IMR-90 (cell line): ENCODE data around the gene CYTH2. TPM values are rescaled to one million over a fixed set of nuclear protein-coding genes. Genes with fewer than 3 reads are reported as not detected.

ENCODE experiments used
- ATAC-seq: fragments of 200-7000 bp; cut with Tn5 transposase; 2 replicates; pipeline ENCODE4 v1.9.1; 2020; ENCODE audit warnings: low read depth, mild to moderate bottlenecking, moderate library complexity
- BruUV-seq: library from RNA; stranded (reverse); fragments of 400-500 nt; replicated peaks from 2 replicates; lab custom pipeline; 2021; lab: Mats Ljungman, UMichigan
- CTCF ChIA-PET: fragments of 300-600 bp; formaldehyde crosslinking; extraction: SDS; loops from one replicate; lab custom pipeline; 2021; ENCODE audit warnings: antibody characterized with exemption; lab: Yijun Ruan, JAX
- POLR2A ChIA-PET: fragments of 300-600 bp; sonication (Branson Sonifier 250); formaldehyde crosslinking; loops from one replicate; lab custom pipeline; 2022; ENCODE audit warnings: antibody characterized with exemption; ENCODE audit not compliant: unreplicated experiment; lab: Charles Lee
- DNase-seq: peaks from one replicate; pipeline ENCODE4 v3.0.0; 2013
- H2AFZ ChIP-seq: replicated peaks from 2 replicates; pipeline ENCODE3; 2013; ENCODE audit warnings: low read length, mild to moderate bottlenecking; ENCODE audit not compliant: poor library complexity
- H2AK5ac ChIP-seq: 2 replicates; pipeline ENCODE4 v1.6.1; 2013; ENCODE audit warnings: low read depth, low read length, inconsistent platforms
- H2AK9ac ChIP-seq: replicated peaks from 2 replicates; pipeline ENCODE3; 2013; ENCODE audit warnings: mild to moderate bottlenecking, low read depth, low read length, moderate library complexity; ENCODE audit not compliant: poor library complexity
- H2BK120ac ChIP-seq: 2 replicates; pipeline ENCODE4 v1.6.1; 2013; ENCODE audit warnings: low read depth, low read length, inconsistent platforms
- H2BK15ac ChIP-seq: 3 replicates; pipeline ENCODE4 v1.6.1; 2013; ENCODE audit warnings: low read depth, low read length, inconsistent platforms
- H2BK20ac ChIP-seq: 2 replicates; pipeline ENCODE4 v1.6.1; 2013; ENCODE audit warnings: low read depth, mild to moderate bottlenecking, inconsistent platforms, low read length, moderate library complexity
- H2BK5ac ChIP-seq: 2 replicates; pipeline ENCODE4 v1.6.1; 2013; ENCODE audit warnings: mild to moderate bottlenecking, low read depth, low read length, inconsistent platforms; ENCODE audit not compliant: poor library complexity, severe bottlenecking
- H3K14ac ChIP-seq: replicated peaks from 2 replicates; pipeline ENCODE4 v1.6.1; 2013; ENCODE audit warnings: low read depth, low read length, inconsistent platforms
- H3K18ac ChIP-seq: 2 replicates; pipeline ENCODE4 v1.6.1; 2013; ENCODE audit warnings: low read depth, low read length, control low read depth
- H3K23ac ChIP-seq: 2 replicates; pipeline ENCODE4 v1.6.1; 2013; ENCODE audit warnings: low read depth, low read length, inconsistent platforms
- H3K27ac ChIP-seq: 2 replicates; pipeline ENCODE4 v1.5.1; 2013; ENCODE audit warnings: mild to moderate bottlenecking, control low read depth, low read length; ENCODE audit not compliant: insufficient read depth
- H3K27me3 ChIP-seq: 2 replicates; pipeline ENCODE4 v1.6.1; 2013; ENCODE audit warnings: low read length; ENCODE audit not compliant: control insufficient read depth, insufficient read depth
- H3K36me3 ChIP-seq: 2 replicates; pipeline ENCODE4 v1.6.1; 2013; ENCODE audit warnings: low read length, mixed read lengths; ENCODE audit not compliant: control insufficient read depth, insufficient read depth
- H3K4ac ChIP-seq: 2 replicates; pipeline ENCODE4 v1.6.1; 2013; ENCODE audit warnings: low read depth, low read length, inconsistent platforms
- H3K4me1 ChIP-seq: 2 replicates; pipeline ENCODE4 v1.6.1; 2013; ENCODE audit warnings: low read length, mixed read lengths; ENCODE audit not compliant: control insufficient read depth, insufficient read depth
- H3K4me2 ChIP-seq: 2 replicates; pipeline ENCODE4 v1.6.1; 2013; ENCODE audit warnings: low read depth, mild to moderate bottlenecking, control low read depth, low read length, moderate library complexity
- H3K4me3 ChIP-seq: 2 replicates; pipeline ENCODE4 v1.5.1; 2013; ENCODE audit warnings: low read depth, mild to moderate bottlenecking, control low read depth, low read length, moderate library complexity; ENCODE audit not compliant: insufficient read depth
- H3K56ac ChIP-seq: 2 replicates; pipeline ENCODE4 v1.6.1; 2013; ENCODE audit warnings: low read length, inconsistent platforms; ENCODE audit not compliant: insufficient read depth; ENCODE audit errors: extremely low read depth
- H3K79me1 ChIP-seq, 2 experiments: 2 replicates each; pipeline ENCODE4 v1.6.1; 2013; ENCODE audit warnings: low read length in 2 of 2, inconsistent platforms in 1 of 2, low read depth in 1 of 2
- H3K9ac ChIP-seq: 2 replicates; pipeline ENCODE4 v1.6.1; 2013; ENCODE audit warnings: low read depth, low read length, control low read depth
- H3K9me1 ChIP-seq: 2 replicates; pipeline ENCODE4 v1.6.1; 2013; ENCODE audit warnings: low read length, inconsistent platforms; ENCODE audit not compliant: insufficient read depth
- H3K9me3 ChIP-seq: 2 replicates; pipeline ENCODE4 v1.6.1; 2013; ENCODE audit warnings: low read length; ENCODE audit not compliant: control insufficient read depth, insufficient read depth
- H4K20me1 ChIP-seq: 2 replicates; pipeline ENCODE4 v1.6.1; 2013; ENCODE audit warnings: low read length, inconsistent platforms; ENCODE audit not compliant: insufficient read depth
- H4K5ac ChIP-seq: 2 replicates; pipeline ENCODE4 v1.6.1; 2013; ENCODE audit warnings: mild to moderate bottlenecking, low read depth, low read length, control low read depth
- H4K8ac ChIP-seq, 2 experiments: 2 replicates each; pipeline ENCODE4 v1.6.1; 2013; ENCODE audit warnings: low read depth in 2 of 2, low read length in 2 of 2, control low read depth in 1 of 2, inconsistent platforms in 1 of 2
- H4K91ac ChIP-seq: 2 replicates; pipeline ENCODE4 v1.6.1; 2013; ENCODE audit warnings: low read depth, low read length, inconsistent platforms; ENCODE audit not compliant: insufficient read depth
- CTCF ChIP-seq: conservative IDR thresholded peaks from 2 replicates; pipeline ENCODE4 v1.5.1; 2012; ENCODE audit warnings: mild to moderate bottlenecking, low read depth, low read length, improper control_type of control experiment
- MAZ ChIP-seq: IDR thresholded peaks from 2 replicates; pipeline ENCODE4 v1.6.1; 2012; ENCODE audit warnings: low read depth, mild to moderate bottlenecking, low read length, improper control_type of control experiment, moderate library complexity, borderline replicate concordance
- MXI1 ChIP-seq: IDR thresholded peaks from 2 replicates; pipeline ENCODE4 v1.6.1; 2012; ENCODE audit warnings: low read depth, mild to moderate bottlenecking, low read length, moderate library complexity, borderline replicate concordance
- WGBS, 2 experiments: methylation state at CpG; one replicate each; pipeline versions ENCODE4 v1.1.5 to v1.1.7; 2013; ENCODE audit warnings: missing lambda C conversion rate in 2 of 2; ENCODE audit not compliant: insufficient read length in 1 of 2; ENCODE audit errors: extremely low coverage in 2 of 2; 5-methylcytosine and 5-hydroxymethylcytosine counted together
- dilution Hi-C: fragments of 300-500 bp; cut with HindIII; formaldehyde crosslinking; loops from one replicate; pipeline ENCODE4 v1.14.3; 2018; ENCODE audit warnings: low sequenced_read_pairs; ENCODE audit not compliant: unreplicated experiment
- in situ Hi-C: fragments of 300-500 bp; cut with MboI; formaldehyde crosslinking; loops from 3 replicates; pipeline ENCODE4 v1.14.3; 2019; ENCODE audit warnings: low sequenced_read_pairs, inconsistent platforms, mixed read lengths
- intact Hi-C: fragments of 100-400 bp; cut with micrococcal nuclease; formaldehyde crosslinking; loops from 2 replicates; pipeline ENCODE4 v1.10.0; 2022
- polyA plus RNA-seq, 3 experiments: library from polyadenylated mRNA; depleted of rRNA; stranded (reverse); fragments of >200 nt; gene quantifications; 2 replicates each; pipeline ENCODE4 v1.2.3, GENCODE V29; 2012; ENCODE audit warnings: low replicate concordance in 1 of 3
- total RNA-seq: library from RNA; depleted of rRNA; stranded (reverse); fragments of >200 nt; gene quantifications from 2 replicates; pipeline ENCODE4 v1.2.3, GENCODE V29; 2012

The CYTH2 gene
- total and polyA plus RNA-seq, 2 of the 4 experiments (the other 2 are of a cell fraction) = 35.8 to 62.0 TPM

- H3K4me2 ChIP-seq = no peak overlapping the region
- WGBS, 2 experiments = 76% methylated on average over 34 of the region's 62 CpGs; no CpG with 5 or more reads in 1 of the 2 experiments
- H3K18ac ChIP-seq = no peak overlapping the region
- no peaks in the 10 kb centered on the region for H3K27me3 ChIP-seq
- dilution Hi-C loops (no loop called here), in situ Hi-C loops (no loop called here), intact Hi-C loops (no loop called here)
- H3K27ac ChIP-seq = no peak overlapping the region
- no peak overlapping the region for H3K4ac ChIP-seq
- H2BK15ac ChIP-seq = no peak overlapping the region
- TF ChIP-seq MXI1 = no peak
- TF ChIP-seq MAZ = no peak
- TF ChIP-seq CTCF = no peak
- H2BK20ac ChIP-seq = no peak overlapping the region
- H3K14ac ChIP-seq = no peak overlapping the region
- no peak for ATAC-seq
- H4K20me1 ChIP-seq = no peaks in the 10 kb centered on the region; the same call in 1 of the 2 replicates
- no peak overlapping the region for H2BK5ac ChIP-seq
- no peak overlapping the region for H2AK5ac ChIP-seq
- H3K56ac ChIP-seq = no peak overlapping the region
- no peak overlapping the region for H2BK120ac ChIP-seq
- peaks cover 5% of the 10 kb centered on the region for H3K36me3 ChIP-seq
- H4K8ac ChIP-seq = no peak overlapping the region
- peak overlapping the region; percentile 50 for H2AK9ac ChIP-seq
- peak overlapping the region; percentile 38 for H2AFZ ChIP-seq
- peaks cover 0 to 2% of the 10 kb centered on the region in 2 experiments; a peak in 1 of 4 replicates for H3K79me1 ChIP-seq
- no peak overlapping the region for H3K4me3 ChIP-seq
- POLR2A ChIA-PET = no interaction called here
- H3K9me3 ChIP-seq = no peaks in the 10 kb centered on the region
- no peak overlapping the region for H4K91ac ChIP-seq
- H3K4me1 ChIP-seq = no peaks in the 10 kb centered on the region; the same call in 1 of the 2 replicates
- DNase-seq = no peak
- H4K5ac ChIP-seq = no peak overlapping the region
- no peak overlapping the region for H3K9ac ChIP-seq
- H3K23ac ChIP-seq = no peak overlapping the region
- CTCF ChIA-PET = no interaction called here
- H3K9me1 ChIP-seq = peaks cover 6% of the 10 kb centered on the region; the same call in 1 of the 2 replicates
- BruUV-seq = no TSS peak
Observed at GRCh38 chr19:48461982-48462655, 7.0 kb upstream of the CYTH2 start.
